ENCODE measurements around the gene STXBP6. TPM values are rescaled to one million over a fixed set of nuclear protein-coding genes. Genes with fewer than 3 reads are reported as not detected.

Gene STXBP6
- total RNA-seq, 1 experiment from 2014 or later, result 5.3 TPM

GRCh38 chr14:24831677-24832076 lies 218.3 kb downstream of the STXBP6 start:
- BruUV-seq (replicated peaks), result no TSS peak

GRCh38 chr14:24829862-24830261 lies 220.1 kb downstream of the STXBP6 start:
- BruUV-seq (replicated peaks), result no TSS peak
- POLR2A ChIA-PET (ENCODE audit: low non-redundant PET), result no interaction called here

More at GRCh38 chr14:24831677-24832076, 218.3 kb downstream of the STXBP6 start:
- Histone ChIP-seq H3K4me1 (ENCODE audit: insufficient read depth, low read length, poor library complexity, severe bottlenecking) (no peaks in the 10 kb centered on the region), H3K36me3 (ENCODE audit: insufficient read depth, low read length, poor library complexity, severe bottlenecking) (no peaks in the 10 kb centered on the region), H3K27ac (ENCODE audit: low read depth, low read length, poor library complexity, severe bottlenecking) (no peak overlapping the region), H3K27me3 (replicated peaks; ENCODE audit: insufficient read depth, low read depth, low read length, poor library complexity) (no peaks in the 10 kb centered on the region), H3K4me3 (ENCODE audit: low read depth, low read length, poor library complexity, severe bottlenecking) (no peak overlapping the region), H3K9me3 (ENCODE audit: low read depth, low read length, poor library complexity, severe bottlenecking) (no peaks in the 10 kb centered on the region)
- TF ChIP-seq EZH2 (IDR thresholded peaks at IDR 0.05; ENCODE audit: borderline replicate concordance, low read depth, low read length, poor library complexity, severe bottlenecking) (no peak), CTCF (conservative IDR thresholded peaks at IDR 0.05; ENCODE audit: low read depth, low read length) (no peak)
- ChIA-PET POLR2A (ENCODE audit: low non-redundant PET) (no interaction called here), CTCF (no interaction called here)
- intact Hi-C loops (cut with micrococcal nuclease; ENCODE audit: unreplicated experiment), result no loop called here
- no peak for DNase-seq (ENCODE audit: low spot score)

GRCh38 chr14:24828486-24828885 lies 221.5 kb downstream of the STXBP6 start:
- H3K4me1 ChIP-seq (ENCODE audit: insufficient read depth, low read length, poor library complexity, severe bottlenecking), result no peaks in the 10 kb centered on the region
- no peaks in the 10 kb centered on the region for H3K36me3 ChIP-seq (ENCODE audit: insufficient read depth, low read length, poor library complexity, severe bottlenecking)
- DNase-seq (ENCODE audit: low spot score), result no peak
- CTCF ChIA-PET, result no interaction called here
- POLR2A ChIA-PET (ENCODE audit: low non-redundant PET), result no interaction called here
- BruUV-seq (replicated peaks), result no TSS peak
- TF ChIP-seq EZH2 (IDR thresholded peaks at IDR 0.05; ENCODE audit: borderline replicate concordance, low read depth, low read length, poor library complexity, severe bottlenecking) (no peak), CTCF (conservative IDR thresholded peaks at IDR 0.05; ENCODE audit: low read depth, low read length) (no peak)
- no peak overlapping the region for H3K27ac ChIP-seq (ENCODE audit: low read depth, low read length, poor library complexity, severe bottlenecking)
- H3K27me3 ChIP-seq (replicated peaks; ENCODE audit: insufficient read depth, low read depth, low read length, poor library complexity), result no peaks in the 10 kb centered on the region
- H3K9me3 ChIP-seq (ENCODE audit: low read depth, low read length, poor library complexity, severe bottlenecking), result no peaks in the 10 kb centered on the region
- intact Hi-C loops (cut with micrococcal nuclease; ENCODE audit: unreplicated experiment), result no loop called here
- no peak overlapping the region for H3K4me3 ChIP-seq (ENCODE audit: low read depth, low read length, poor library complexity, severe bottlenecking)

More at GRCh38 chr14:24829862-24830261, 220.1 kb downstream of the STXBP6 start:
- intact Hi-C loops (cut with micrococcal nuclease; ENCODE audit: unreplicated experiment), result no loop called here
- TF ChIP-seq EZH2 (IDR thresholded peaks at IDR 0.05; ENCODE audit: borderline replicate concordance, low read depth, low read length, poor library complexity, severe bottlenecking) (no peak), CTCF (conservative IDR thresholded peaks at IDR 0.05; ENCODE audit: low read depth, low read length) (no peak)
- no peak overlapping the region for H3K27ac ChIP-seq (ENCODE audit: low read depth, low read length, poor library complexity, severe bottlenecking)
- H3K9me3 ChIP-seq (ENCODE audit: low read depth, low read length, poor library complexity, severe bottlenecking), result no peaks in the 10 kb centered on the region
- H3K36me3 ChIP-seq (ENCODE audit: insufficient read depth, low read length, poor library complexity, severe bottlenecking), result no peaks in the 10 kb centered on the region
- H3K4me1 ChIP-seq (ENCODE audit: insufficient read depth, low read length, poor library complexity, severe bottlenecking), result no peaks in the 10 kb centered on the region
- CTCF ChIA-PET, result no interaction called here
- no peak for DNase-seq (ENCODE audit: low spot score)
- no peak overlapping the region for H3K4me3 ChIP-seq (ENCODE audit: low read depth, low read length, poor library complexity, severe bottlenecking)
- H3K27me3 ChIP-seq (replicated peaks; ENCODE audit: insufficient read depth, low read depth, low read length, poor library complexity), result no peaks in the 10 kb centered on the region
